Measurements from ENCODE around the gene ENPP4.
"Not testable (repeated sequence)": the region's sequence is repeated elsewhere in the genome, so short reads cannot be mapped to it uniquely, and the experiment has no call there.

ENPP4 gene, protein sequence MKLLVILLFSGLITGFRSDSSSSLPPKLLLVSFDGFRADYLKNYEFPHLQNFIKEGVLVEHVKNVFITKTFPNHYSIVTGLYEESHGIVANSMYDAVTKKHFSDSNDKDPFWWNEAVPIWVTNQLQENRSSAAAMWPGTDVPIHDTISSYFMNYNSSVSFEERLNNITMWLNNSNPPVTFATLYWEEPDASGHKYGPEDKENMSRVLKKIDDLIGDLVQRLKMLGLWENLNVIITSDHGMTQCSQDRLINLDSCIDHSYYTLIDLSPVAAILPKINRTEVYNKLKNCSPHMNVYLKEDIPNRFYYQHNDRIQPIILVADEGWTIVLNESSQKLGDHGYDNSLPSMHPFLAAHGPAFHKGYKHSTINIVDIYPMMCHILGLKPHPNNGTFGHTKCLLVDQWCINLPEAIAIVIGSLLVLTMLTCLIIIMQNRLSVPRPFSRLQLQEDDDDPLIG

GRCh38 chr6:46129629-46130511 lies at the start of gene ENPP4:
Gene ENPP4 (plus strand): TSS chr6:46129989. CDS start chr6:46139584, 9,595 bp downstream.
- peak; percentile 63 for DNase-seq (ENCODE audit: low read depth)

DNA sequence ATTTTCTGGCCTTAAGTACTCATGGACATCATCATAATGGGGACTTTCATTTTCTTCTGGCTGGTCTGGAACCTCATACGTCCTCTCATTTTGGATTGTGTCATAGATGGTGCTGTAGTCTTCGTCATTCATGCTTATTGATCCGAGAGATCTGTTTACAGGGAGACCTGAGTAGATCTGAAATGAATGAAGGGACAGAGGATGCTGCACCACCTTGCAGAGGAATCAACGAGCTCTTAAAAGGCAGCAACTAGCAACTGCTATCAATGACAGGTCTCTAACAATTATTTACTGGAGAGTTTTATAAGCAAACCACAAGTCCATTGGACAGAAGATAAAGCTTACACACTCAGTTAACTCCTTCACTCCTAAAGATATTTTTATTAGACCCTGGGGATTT lies 49.7 kb upstream of the ENPP4 start:
- no peak for DNase-seq (ENCODE audit: low read depth)

DNA sequence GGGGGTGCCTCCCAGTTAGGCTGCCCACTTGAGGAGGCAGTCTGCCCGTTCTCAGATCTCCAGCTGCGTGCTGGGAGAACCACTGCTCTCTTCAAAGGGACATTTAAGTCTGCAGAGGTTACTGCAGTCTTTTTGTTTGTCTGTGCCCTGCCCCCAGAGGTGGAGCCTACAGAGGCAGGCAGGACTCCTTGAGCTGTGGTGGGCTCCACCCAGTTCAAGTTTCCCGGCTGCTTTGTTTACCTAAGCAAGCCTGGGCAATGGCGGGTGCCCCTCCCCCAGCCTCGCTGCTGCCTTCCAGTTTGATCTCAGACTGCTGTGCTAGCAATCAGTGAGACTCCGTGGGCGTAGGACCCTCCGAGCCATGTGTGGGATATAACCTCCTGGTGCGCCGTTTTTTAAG lies 44.1 kb upstream of the ENPP4 start:
- not testable (repeated sequence) for DNase-seq (ENCODE audit: low read depth)

DNA sequence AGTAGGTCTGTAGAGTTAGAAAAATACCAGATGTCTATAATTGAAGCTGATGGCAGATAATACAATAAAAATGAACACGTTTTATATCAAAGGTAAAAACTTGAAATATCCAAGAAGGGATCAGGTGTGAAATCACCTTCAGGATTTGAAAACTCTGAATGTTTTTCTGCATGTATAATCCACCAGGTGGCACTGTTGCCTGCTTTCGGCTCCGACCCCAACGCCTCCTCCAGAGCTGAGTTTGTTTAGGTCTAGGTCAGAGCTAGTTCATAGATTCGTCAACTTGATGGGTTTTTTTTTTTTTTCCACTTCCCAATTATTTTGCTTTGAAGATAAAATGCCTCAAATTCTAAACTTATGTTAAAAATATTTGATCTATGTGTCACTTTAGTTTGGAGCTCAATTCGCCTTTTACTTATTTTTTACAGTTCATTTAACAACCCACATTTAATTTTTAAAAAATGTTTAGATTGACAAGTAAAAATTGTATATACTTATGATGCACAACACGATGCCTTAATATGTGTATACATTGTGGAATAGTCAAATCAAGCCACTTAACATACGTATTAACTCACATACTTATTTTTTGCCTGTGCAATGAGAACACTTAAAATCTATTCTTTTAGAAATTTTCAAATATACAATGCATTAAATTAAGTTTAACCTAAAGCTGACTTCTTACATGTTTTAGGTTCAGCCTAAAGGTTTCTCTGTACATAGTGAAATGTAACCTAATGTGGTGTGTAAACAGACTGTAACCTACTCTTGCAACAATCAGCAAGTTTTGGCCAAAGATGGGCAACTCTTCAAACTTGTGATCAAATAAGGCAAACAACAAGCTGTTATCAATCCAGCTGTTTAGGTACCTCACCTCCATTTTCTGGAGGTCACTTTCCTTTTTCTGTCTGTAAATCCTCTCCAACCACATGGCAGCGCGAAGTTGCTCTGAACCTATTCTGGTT lies 39.4 kb upstream of the ENPP4 start:
- DNase-seq (ENCODE audit: low read depth) = peak; percentile 30

- DNase-seq (ENCODE audit: low read depth) = no peak
Measured at GRCh38 chr6:46091080-46091478, 38.7 kb upstream of the ENPP4 start.

- no peak for DNase-seq (ENCODE audit: low read depth)
Measured at GRCh38 chr6:46095251-46095650, 34.5 kb upstream of the ENPP4 start.

DNA sequence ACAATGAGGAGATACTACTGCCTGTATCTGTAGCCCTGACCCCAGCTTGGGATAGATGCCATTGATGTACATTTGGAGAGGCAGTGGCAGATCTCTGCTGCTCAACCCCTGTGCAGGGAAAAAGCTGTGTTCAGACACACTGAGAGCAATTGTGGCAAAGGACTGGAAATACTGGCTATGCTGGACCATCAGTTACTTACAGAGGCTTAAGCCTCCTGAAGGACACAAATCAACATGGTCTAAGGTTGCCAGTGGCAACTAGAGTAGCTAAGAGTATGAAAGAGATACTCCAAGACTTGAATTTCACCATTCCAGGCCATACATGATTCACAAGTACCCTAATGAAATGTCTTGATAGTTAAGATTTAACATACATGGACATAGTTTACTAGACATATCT lies 32.4 kb upstream of the ENPP4 start:
- no peak for DNase-seq (ENCODE audit: low read depth)

GRCh38 chr6:46098678-46099077 lies 31.1 kb upstream of the ENPP4 start:
- DNase-seq (ENCODE audit: low read depth) = no peak

DNA sequence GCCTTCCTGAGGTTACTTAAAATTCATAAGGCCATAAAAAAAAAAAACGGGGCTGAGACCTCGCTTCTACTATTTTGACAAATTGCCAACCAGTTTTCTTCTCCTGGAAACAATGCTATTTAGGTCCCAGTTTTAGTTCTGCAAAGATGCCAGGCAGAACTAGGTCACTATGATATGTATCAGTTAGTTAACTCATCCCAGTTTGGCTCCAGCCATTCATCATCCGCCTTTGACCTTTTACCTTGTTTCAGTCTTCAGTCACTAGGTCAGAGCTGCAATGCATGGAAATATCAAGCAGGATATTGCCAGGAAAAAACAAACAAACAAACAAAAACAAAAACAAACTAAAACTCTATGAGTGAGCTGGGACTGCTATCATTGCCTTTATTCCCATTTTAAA lies 29.8 kb upstream of the ENPP4 start:
- no peak for DNase-seq (ENCODE audit: low read depth)

GRCh38 chr6:46102123-46102522 lies 27.7 kb upstream of the ENPP4 start:
- no peak for DNase-seq (ENCODE audit: low read depth)

GRCh38 chr6:46103441-46104115 lies 26.2 kb upstream of the ENPP4 start:
- no peak for DNase-seq (ENCODE audit: low read depth)

GRCh38 chr6:46104209-46104608 lies 25.6 kb upstream of the ENPP4 start:
- no peak for DNase-seq (ENCODE audit: low read depth)

GRCh38 chr6:46105568-46105967 lies 24.2 kb upstream of the ENPP4 start:
- no peak for DNase-seq (ENCODE audit: low read depth)

- DNase-seq (ENCODE audit: low read depth) = no peak
Measured at GRCh38 chr6:46113370-46113769, 16.4 kb upstream of the ENPP4 start.

DNA sequence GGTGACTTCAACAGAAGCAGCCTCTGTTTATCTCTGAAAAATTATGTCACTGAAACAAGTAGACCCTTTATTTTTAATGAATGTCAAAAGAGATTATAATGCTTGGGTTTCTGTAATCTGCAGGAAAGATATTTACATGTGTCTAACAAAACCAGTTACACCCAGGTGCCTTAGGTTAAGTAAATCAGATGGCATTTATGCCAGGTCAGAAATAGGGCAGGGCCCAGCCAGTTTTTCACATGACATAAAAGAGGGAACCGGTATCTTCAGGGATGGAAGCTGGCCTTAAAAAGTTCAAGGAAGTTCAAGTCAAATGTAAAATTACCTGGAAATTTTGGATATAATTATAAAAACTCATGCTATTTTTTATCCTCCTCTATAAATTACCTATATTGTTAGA lies 14.2 kb upstream of the ENPP4 start:
- DNase-seq (ENCODE audit: low read depth) = no peak

DNA sequence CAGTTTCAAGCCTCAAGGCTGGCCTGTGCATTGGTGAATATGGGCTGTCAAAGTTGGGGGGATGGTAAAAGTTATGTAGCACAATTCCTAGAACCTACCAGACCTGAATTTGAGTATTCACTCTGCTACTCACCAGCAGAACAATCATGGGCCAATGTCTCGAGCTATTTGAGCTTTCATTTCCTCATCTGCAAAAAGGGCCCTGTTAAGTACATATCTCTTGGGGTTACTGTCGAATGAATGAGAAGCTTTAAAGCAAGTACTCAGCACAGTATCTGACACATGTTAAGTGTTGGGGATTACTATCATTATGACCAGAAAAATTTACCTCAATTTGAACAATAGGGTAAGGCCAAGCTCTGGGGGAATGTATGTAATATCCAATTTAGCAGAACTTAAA lies 13.5 kb upstream of the ENPP4 start:
- DNase-seq (ENCODE audit: low read depth) = no peak

DNA sequence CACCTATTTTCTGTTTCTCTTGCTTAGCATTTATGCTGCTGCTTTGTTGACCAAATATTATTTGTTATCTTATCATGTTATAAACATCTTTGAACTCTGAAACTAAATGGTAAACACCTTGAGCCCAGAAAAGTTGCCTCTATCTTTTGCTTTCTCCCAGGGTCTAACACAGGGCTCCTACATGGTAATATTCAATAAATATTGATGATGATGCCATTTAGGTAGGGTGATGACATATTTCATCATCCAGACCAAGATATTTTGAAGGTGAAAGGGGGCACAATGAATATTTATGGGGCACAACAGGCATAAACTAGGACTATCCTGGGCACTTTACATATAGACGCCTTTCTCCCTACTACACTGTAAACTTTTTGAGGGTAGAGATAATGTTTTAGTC lies 11.6 kb upstream of the ENPP4 start:
- no peak for DNase-seq (ENCODE audit: low read depth)

DNA sequence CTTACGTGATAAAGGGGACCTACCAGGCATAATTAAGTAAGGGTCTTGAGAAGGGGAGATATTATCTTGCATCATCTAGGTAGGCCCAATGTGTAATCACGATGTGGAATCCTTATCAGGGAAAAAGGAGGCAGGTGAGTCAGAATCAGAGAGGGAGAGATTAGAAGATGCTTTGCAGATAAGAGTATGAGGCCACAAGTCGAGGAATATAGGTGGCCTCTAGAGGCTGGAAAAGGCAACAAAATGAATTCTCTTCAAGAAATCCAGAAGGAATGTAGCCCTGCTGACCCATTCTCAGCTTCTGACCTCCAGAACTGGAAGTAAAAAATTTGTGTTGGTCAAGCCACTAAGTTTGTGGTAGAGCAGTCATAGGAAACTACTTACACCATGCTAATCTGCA lies 11.0 kb upstream of the ENPP4 start:
- no peak for DNase-seq (ENCODE audit: low read depth)

GRCh38 chr6:46119679-46120078 lies 10.1 kb upstream of the ENPP4 start:
- not testable (repeated sequence) for DNase-seq (ENCODE audit: low read depth)

DNA sequence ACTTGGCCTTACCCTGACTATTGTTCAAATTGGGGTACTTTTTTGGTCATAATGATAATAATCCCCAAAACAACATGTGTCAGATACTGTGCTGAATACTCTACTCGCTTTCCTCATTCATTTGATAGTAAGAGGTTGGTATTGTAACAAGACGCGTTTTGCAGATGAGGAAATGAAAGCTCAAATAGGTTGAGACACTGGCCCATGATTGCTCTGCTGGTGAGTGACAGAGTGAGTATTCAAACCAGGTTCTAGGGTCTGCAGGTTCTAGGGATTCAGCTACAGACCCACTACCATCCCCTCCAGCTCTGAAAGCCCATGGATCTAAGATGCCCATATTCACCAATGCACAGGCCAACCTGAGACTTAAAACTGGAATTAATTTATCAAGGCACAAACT lies 1.3 kb upstream of the ENPP4 start:
- DNase-seq (ENCODE audit: low read depth) = no peak

GRCh38 chr6:46129291-46129628 lies 529 bp upstream of the ENPP4 start:
- no peak for DNase-seq (ENCODE audit: low read depth)

DNA sequence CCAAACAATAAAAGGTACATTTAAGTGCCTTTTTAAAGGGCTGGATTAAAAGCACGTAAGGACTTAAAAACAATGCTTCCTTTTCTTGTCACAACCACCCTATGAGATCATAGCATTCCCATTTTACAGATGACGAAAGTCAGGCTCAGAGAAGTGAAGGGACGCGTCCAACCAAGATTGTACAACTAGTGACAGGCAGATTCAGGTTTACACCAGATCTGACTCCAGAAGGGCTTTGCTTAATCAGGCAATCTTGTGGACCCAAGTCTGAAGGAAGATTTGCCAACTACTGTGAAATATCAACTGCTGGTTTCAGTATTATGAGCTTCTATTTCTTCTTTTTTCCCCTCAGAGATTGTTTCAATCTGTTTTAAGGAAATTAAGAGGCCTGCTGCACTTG lies 877 bp downstream of the ENPP4 start:
- no peak for DNase-seq (ENCODE audit: low read depth)
